CD4-positive, CD25-positive, alpha-beta regulatory T cell (primary cell): ENCODE results near the gene PDIA3. TPM values are rescaled to one million over a fixed set of nuclear protein-coding genes. Genes with fewer than 3 reads are reported as not detected.
A peak's percentile ranks its signal among the peaks of the same experiment; 100 is the strongest.
"Not testable (repeated sequence)": the region's sequence is repeated elsewhere in the genome, so short reads cannot be mapped to it uniquely, and the experiment has no call there.

Experiments
- ATAC-seq, 2 donors: fragments of 150-1000 bp; cut with Tn5 transposase; one replicate each; pipeline ENCODE4 v1.10.0; 2021; ENCODE audit warnings: low read depth in 2 of 2, moderate number of reproducible peaks in 2 of 2, moderate library complexity in 1 of 2
- DNase-seq, 3 donors: peaks; one replicate each; pipeline versions ENCODE4 v3.0.0 to v3.0.0-alpha.2; 2012 to 2022; ENCODE audit warnings: mixed read lengths in 1 of 3
- H3K27ac ChIP-seq: one replicate; pipeline ENCODE4 v1.7.0; 2013; ENCODE audit warnings: mild to moderate bottlenecking, low read length; ENCODE audit not compliant: insufficient read depth, poor library complexity, severe bottlenecking
- H3K27me3 ChIP-seq: one replicate; pipeline ENCODE4 v1.7.0; 2013; ENCODE audit warnings: low read length; ENCODE audit not compliant: control insufficient read depth, insufficient read depth
- H3K36me3 ChIP-seq: one replicate; pipeline ENCODE4 v1.7.0; 2013; ENCODE audit warnings: mild to moderate bottlenecking, low read length, moderate library complexity; ENCODE audit not compliant: control insufficient read depth, insufficient read depth
- H3K4me1 ChIP-seq: 2 replicates; pipeline ENCODE4 v1.7.0; 2013; ENCODE audit warnings: mild to moderate bottlenecking, low read length; ENCODE audit not compliant: insufficient read depth, control insufficient read depth, poor library complexity, severe bottlenecking
- H3K4me3 ChIP-seq: one replicate; pipeline ENCODE4 v1.7.0; 2013; ENCODE audit warnings: low read depth, mild to moderate bottlenecking, low read length, moderate library complexity
- H3K9me3 ChIP-seq, 2 experiments: 1 replicate in 1 of 2; 2 replicates in 1 of 2; pipeline ENCODE4 v1.7.0; 2013; ENCODE audit warnings: low read length in 2 of 2, mild to moderate bottlenecking in 1 of 2, moderate library complexity in 1 of 2; ENCODE audit not compliant: control insufficient read depth in 2 of 2
- H3K27ac Mint-ChIP-seq, 3 donors: one replicate each; pipeline ENCODE4 v1.8.0; 2020 to 2022; ENCODE audit warnings: mild to moderate bottlenecking in 3 of 3, mixed read lengths in 3 of 3, moderate library complexity in 2 of 3
- H3K27me3 Mint-ChIP-seq: one replicate; pipeline ENCODE4 v1.8.0; 2022; ENCODE audit warnings: mild to moderate bottlenecking, mixed read lengths
- H3K36me3 Mint-ChIP-seq: one replicate; pipeline ENCODE4 v1.8.0; 2020; ENCODE audit warnings: mixed read lengths
- H3K4me1 Mint-ChIP-seq, 4 donors: one replicate each; pipeline ENCODE4 v1.8.0; 2020 to 2022; ENCODE audit warnings: mixed read lengths in 4 of 4, mild to moderate bottlenecking in 1 of 4
- H3K4me3 Mint-ChIP-seq, 4 donors: one replicate each; pipeline ENCODE4 v1.8.0; 2020 to 2022; ENCODE audit warnings: mild to moderate bottlenecking in 4 of 4, mixed read lengths in 4 of 4, moderate library complexity in 3 of 4
- H3K9me3 Mint-ChIP-seq, 7 donors: one replicate each; pipeline ENCODE4 v1.8.0; 2020 to 2022; ENCODE audit warnings: mixed read lengths in 7 of 7, mild to moderate bottlenecking in 3 of 7, moderate library complexity in 2 of 7
- polyA plus RNA-seq, 4 donors: library from polyadenylated mRNA; unstranded; fragments of 300-500 nt; fragmentation: Illumina TruSeq; gene quantifications; one replicate each; pipeline ENCODE4 v1.2.3, GENCODE V29; 2021
- total RNA-seq: library from RNA; stranded (reverse); gene quantifications from one replicate; pipeline ENCODE4 v1.2.3, GENCODE V29; 2022

Gene PDIA3
- total RNA-seq (156 TPM), polyA plus RNA-seq (100 to 1,000 TPM; 204 to 305 (median 256) TPM)

DNA sequence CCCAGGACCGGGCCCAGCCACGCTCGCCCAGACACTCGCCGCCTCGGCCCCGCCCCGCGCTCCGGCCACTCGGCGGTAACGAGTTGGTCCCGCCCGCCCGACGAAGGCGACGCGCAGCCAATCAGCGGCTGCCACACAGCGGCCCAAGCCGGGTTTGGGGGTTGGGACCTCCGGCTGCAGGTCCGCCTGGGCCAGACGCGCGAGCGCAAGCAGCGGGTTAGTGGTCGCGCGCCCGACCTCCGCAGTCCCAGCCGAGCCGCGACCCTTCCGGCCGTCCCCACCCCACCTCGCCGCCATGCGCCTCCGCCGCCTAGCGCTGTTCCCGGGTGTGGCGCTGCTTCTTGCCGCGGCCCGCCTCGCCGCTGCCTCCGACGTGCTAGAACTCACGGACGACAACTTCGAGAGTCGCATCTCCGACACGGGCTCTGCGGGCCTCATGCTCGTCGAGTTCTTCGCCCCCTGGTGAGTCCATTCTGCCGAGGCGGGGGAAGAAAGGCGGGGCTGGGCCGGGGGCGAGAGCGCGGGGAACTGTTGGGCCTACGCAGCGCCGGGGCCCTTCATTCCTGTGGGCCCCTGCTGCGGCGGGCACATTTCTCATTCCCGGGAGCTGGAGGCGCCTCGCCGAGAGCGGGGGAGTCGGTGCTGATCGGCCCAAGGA is at the start of gene PDIA3:
PDIA3 (plus strand) TSS at position 194 of the 658 bp plus-strand sequence; CDS start at position 296, 102 bp downstream.
- H3K27me3 Mint-ChIP-seq, H3K9me3 ChIP-seq, H3K9me3 Mint-ChIP-seq, H3K36me3 ChIP-seq, H3K36me3 Mint-ChIP-seq, H3K27me3 ChIP-seq: not testable (repeated sequence)
- H3K4me1 ChIP-seq: peaks cover 42% of the 10 kb centered on the region
- H3K4me3 ChIP-seq: peak within 1 kb of the TSS; percentile 88
- ATAC-seq (peak; percentile 75 to 78), DNase-seq (peak; percentile 82 to 88 (median 85))
- H3K27ac ChIP-seq: peak within 1 kb of the TSS; percentile 86
- peak within 1 kb of the TSS; percentile 90 to 99 (median 96) for H3K4me3 Mint-ChIP-seq
- peaks cover 10 to 49% (median 34%) of the 10 kb centered on the region in 4 donors for H3K4me1 Mint-ChIP-seq
- peak within 1 kb of the TSS; percentile 93 to 96 (median 94) for H3K27ac Mint-ChIP-seq

DNA sequence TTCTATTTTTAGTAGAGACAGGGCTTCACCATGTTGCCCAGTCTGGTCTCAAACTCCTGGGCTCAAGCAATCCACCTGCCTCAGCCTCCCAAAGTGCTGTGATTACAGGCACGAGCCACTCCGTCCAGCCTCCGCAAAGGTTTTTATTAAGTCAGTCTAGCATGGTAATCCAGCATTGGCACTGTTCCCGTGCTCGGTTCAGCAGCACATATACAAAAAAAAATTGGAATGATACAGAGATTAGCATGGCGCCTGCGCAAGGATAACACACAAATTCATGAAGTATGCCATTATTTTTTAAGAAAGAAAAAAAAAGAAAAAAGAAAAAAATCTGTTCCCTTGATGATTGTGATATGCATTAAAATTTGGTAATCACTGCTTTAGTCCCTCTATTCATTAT is 44.1 kb upstream of the PDIA3 start:
- Histone ChIP-seq H3K4me3 (no peak overlapping the region), H3K4me1 (no peaks in the 10 kb centered on the region), H3K27me3 (peaks cover 3% of the 10 kb centered on the region), H3K36me3 (no peaks in the 10 kb centered on the region), H3K9me3 (no peaks in the 10 kb centered on the region), H3K27ac (no peak overlapping the region)
- H3K27me3 Mint-ChIP-seq: peaks cover 19% of the 10 kb centered on the region
- H3K4me1 Mint-ChIP-seq: no peaks in the 10 kb centered on the region
- DNase-seq: no peak
- no peak overlapping the region for H3K4me3 Mint-ChIP-seq
- peaks cover 0 to 2% (median 0%) of the 10 kb centered on the region in 7 donors for H3K9me3 Mint-ChIP-seq
- no peak for ATAC-seq
- H3K27ac Mint-ChIP-seq: no peak overlapping the region
- H3K36me3 Mint-ChIP-seq: no peaks in the 10 kb centered on the region

DNA sequence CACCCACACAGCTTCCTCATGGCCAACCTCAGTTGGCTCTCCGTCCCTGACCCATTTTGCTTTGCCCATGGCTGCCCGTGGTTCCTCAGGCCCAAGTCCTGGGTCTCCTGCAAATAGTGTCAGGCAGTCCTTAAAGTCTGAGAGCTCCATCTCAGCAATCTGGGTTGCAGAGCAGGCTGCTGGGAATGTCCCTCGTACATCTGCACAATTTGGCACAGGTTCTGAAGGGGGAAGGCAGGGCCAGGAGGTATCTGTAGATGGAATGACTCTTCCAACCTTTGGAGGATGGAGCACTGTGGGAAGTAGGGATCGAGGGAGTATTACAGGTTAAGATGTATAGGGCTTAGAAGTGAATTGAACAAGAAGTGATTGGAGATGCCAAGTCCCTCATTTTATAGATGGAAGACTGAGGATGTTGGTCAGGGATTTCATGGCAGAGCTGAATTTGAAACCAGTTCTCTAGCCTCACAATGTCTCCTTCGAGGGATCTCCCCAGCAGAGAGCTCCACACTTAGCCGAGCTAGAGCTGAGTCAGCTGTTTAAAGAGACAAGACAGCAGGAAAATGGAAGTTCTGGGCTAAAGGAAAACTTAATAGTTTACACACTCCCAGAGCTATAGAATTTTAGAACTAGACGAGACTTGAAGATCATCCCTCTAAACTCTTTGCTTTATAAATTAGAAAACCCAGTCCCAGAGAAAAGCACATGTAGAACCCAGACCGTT is 43.4 kb upstream of the PDIA3 start:
- Histone ChIP-seq H3K27ac (no peak overlapping the region), H3K9me3 (no peaks in the 10 kb centered on the region), H3K4me3 (no peak overlapping the region), H3K4me1 (no peaks in the 10 kb centered on the region), H3K27me3 (no peaks in the 10 kb centered on the region), H3K36me3 (no peaks in the 10 kb centered on the region)
- H3K4me3 Mint-ChIP-seq: no peak overlapping the region
- no peaks in the 10 kb centered on the region for H3K36me3 Mint-ChIP-seq
- H3K27ac Mint-ChIP-seq: no peak overlapping the region
- no peak for DNase-seq
- no peaks in the 10 kb centered on the region for H3K9me3 Mint-ChIP-seq
- H3K4me1 Mint-ChIP-seq: no peaks in the 10 kb centered on the region
- peaks cover 12% of the 10 kb centered on the region for H3K27me3 Mint-ChIP-seq
- no peak for ATAC-seq

GRCh38 chr15:43710431-43711131 is 35.7 kb upstream of the PDIA3 start:
- DNase-seq, H3K4me3 Mint-ChIP-seq, H3K9me3 Mint-ChIP-seq: not testable (repeated sequence)

GRCh38 chr15:43723151-43723550 is 23.1 kb upstream of the PDIA3 start:
- Mint-ChIP-seq H3K27me3 (peaks cover 15% of the 10 kb centered on the region), H3K9me3 (no peaks in the 10 kb centered on the region), H3K4me3 (no peak overlapping the region), H3K27ac (no peak overlapping the region), H3K36me3 (no peaks in the 10 kb centered on the region), H3K4me1 (no peaks in the 10 kb centered on the region)
- DNase-seq (no peak), ATAC-seq (no peak)
- Histone ChIP-seq H3K9me3 (no peaks in the 10 kb centered on the region), H3K27ac (no peak overlapping the region), H3K36me3 (no peaks in the 10 kb centered on the region), H3K27me3 (no peaks in the 10 kb centered on the region), H3K4me3 (no peak overlapping the region), H3K4me1 (no peaks in the 10 kb centered on the region)

More at GRCh38 chr15:43710431-43711131, 35.7 kb upstream of the PDIA3 start:
- H3K36me3 Mint-ChIP-seq, H3K27ac ChIP-seq, H3K4me1 ChIP-seq, H3K4me1 Mint-ChIP-seq, H3K9me3 ChIP-seq, H3K4me3 ChIP-seq, H3K36me3 ChIP-seq, H3K27me3 Mint-ChIP-seq, H3K27ac Mint-ChIP-seq, H3K27me3 ChIP-seq, ATAC-seq: not testable (repeated sequence)

GRCh38 chr15:43726306-43726705 is 19.9 kb upstream of the PDIA3 start:
- not testable (repeated sequence) for H3K27me3 ChIP-seq, H3K4me1 ChIP-seq, H3K27ac Mint-ChIP-seq, DNase-seq, H3K4me3 ChIP-seq, H3K36me3 ChIP-seq, H3K9me3 ChIP-seq, H3K9me3 Mint-ChIP-seq, ATAC-seq, H3K4me1 Mint-ChIP-seq, H3K27ac ChIP-seq, H3K36me3 Mint-ChIP-seq, H3K4me3 Mint-ChIP-seq
- peaks cover 18% of the 10 kb centered on the region for H3K27me3 Mint-ChIP-seq

DNA sequence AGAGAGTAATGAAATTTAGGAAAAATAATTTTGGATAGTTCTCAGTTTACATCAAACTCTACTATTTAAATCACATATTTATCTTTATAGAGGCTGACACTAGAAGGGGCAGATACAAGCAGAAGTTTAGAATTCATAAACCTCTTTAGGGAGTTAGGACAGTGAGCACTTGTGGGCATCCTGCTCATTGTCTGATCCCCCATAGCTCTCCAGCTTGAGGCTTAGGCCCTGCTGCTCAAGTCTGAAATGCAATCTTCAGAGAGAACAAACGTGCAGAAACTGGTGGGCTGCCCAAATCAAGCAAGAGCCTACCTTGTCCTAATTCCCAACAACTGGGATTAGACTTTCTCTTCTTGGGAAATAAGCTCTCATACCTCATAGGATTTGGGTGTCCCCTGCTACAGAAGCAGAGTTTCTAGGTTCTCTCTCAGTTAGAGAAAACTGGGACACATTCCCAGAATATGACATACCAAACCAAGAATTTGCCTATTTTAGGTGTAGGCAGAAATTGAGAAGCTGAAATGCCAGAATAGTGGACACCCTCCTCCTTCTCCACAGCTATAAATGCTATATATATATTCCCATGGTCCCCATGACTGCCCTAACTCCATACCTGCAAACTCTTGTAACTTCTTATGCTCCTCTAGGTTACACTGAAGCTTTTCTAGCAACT is 18.0 kb upstream of the PDIA3 start:
- H3K4me1 ChIP-seq, H3K36me3 ChIP-seq, H3K27ac Mint-ChIP-seq, H3K27me3 ChIP-seq, H3K27ac ChIP-seq, H3K4me3 ChIP-seq, DNase-seq, ATAC-seq, H3K9me3 ChIP-seq, H3K4me1 Mint-ChIP-seq, H3K4me3 Mint-ChIP-seq, H3K36me3 Mint-ChIP-seq, H3K9me3 Mint-ChIP-seq: not testable (repeated sequence)
- H3K27me3 Mint-ChIP-seq: peaks cover 13% of the 10 kb centered on the region
